HG03342 (cell line): ENCODE measurements around the gene GMDS.

ENCODE experiments used
- ATAC-seq: cut with Tn5 transposase; IDR thresholded peaks from one replicate; pipeline ENCODE4 v1.9.1; 2021; ENCODE audit warnings: mild to moderate bottlenecking, moderate library complexity; ENCODE audit not compliant: unreplicated experiment

The GMDS gene

GRCh38 chr6:2044192-2044591 is 201.2 kb downstream of the GMDS start:
- ATAC-seq, result no peak

GRCh38 chr6:2042956-2043648 is 202.3 kb downstream of the GMDS start:
- no peak for ATAC-seq

- ATAC-seq, result no peak
These were observed 207.3 kb downstream of the GMDS start for GRCh38 chr6:2038092-2038491.

- ATAC-seq, result no peak
These were observed 208.0 kb downstream of the GMDS start for GRCh38 chr6:2037237-2037926.

- ATAC-seq, result no peak
These were observed 208.7 kb downstream of the GMDS start for GRCh38 chr6:2036710-2037023.

GRCh38 chr6:2035826-2036709 is 209.3 kb downstream of the GMDS start:
- ATAC-seq, result no peak

DNA sequence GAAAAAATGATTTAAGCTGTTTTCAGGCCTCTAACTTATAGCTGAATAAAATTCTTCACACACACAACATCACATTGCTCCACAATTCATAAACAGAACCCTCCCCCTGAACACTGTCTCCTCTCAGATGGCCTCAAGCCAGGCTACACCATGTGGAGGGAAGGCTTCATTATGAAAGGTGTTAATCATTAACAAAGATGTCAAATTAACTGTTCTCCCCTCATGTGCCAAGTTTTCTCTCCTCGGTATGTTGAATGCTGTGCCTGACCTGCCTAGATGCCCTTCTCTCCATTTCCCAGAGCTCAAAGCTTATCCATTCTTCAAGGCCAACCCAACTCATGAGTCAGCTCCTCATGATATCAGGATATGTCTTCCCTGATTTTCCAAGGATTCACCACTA is 210.4 kb downstream of the GMDS start:
- no peak for ATAC-seq

DNA sequence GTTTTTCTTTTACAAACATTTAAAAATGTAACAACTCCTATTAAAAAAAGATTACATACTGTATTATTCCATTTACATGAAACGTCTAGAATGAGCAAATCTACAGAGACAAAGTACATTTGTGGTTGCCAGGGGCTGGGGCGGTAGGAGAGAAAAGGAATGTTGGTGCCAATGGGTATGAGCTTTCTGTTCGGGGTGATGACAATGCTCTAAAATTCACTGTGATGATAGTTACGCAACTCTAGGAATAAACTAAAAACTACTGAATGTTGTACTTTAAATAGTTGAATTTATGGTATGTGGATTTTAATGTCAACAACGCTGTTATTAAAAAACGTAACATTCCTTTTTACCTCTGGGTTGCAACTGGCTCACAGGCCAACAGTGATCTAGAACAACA is 211.1 kb downstream of the GMDS start:
- ATAC-seq, result no peak

DNA sequence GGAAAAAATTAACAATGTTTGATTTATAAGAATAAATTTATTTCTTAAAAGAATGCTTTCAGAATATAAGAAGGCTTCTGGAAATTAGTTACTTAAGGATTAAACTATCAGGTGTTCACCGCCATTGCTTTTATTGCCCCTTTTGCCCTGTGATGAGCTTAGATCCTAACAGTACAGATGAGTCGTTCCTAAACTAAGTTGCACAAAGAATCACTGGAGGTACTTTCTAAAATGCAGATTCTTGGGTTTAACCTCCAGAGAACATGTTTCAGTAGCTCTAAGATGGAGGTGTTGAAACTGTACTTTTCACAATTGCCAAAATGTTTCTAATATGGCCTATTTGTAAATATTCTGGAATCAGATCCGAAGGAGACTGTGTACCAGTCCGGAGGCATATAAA is 211.9 kb downstream of the GMDS start:
- no peak for ATAC-seq

- ATAC-seq, result no peak
These were observed 214.6 kb downstream of the GMDS start for GRCh38 chr6:2030682-2031244.

- no peak for ATAC-seq
These were observed 215.5 kb downstream of the GMDS start for GRCh38 chr6:2029952-2030351.

GRCh38 chr6:2029130-2029794 is 216.1 kb downstream of the GMDS start:
- ATAC-seq, result no peak

GRCh38 chr6:2028457-2029038 is 216.9 kb downstream of the GMDS start:
- ATAC-seq, result peak; percentile 89

DNA sequence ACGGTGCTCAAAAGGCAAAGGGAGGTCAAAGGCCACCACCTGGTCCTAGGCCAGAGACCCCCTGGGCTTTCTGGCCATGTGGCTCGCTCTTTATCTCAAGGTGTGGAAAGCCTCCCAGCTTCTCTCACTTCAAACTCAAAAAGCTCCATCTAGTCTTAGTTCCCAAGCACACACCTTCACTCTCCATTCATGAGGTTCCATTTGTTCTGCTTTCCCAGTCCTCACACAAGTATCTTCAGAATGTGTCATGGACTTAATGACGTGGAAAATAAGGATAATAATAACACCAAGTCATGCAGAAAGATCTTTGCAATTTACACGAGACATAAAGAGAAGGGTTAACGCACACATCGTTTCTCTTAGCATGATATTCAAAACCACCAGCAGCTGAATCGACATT is 219.3 kb downstream of the GMDS start:
- ATAC-seq, result no peak

- no peak for ATAC-seq
These were observed 223.7 kb downstream of the GMDS start for GRCh38 chr6:2021713-2022125.

DNA sequence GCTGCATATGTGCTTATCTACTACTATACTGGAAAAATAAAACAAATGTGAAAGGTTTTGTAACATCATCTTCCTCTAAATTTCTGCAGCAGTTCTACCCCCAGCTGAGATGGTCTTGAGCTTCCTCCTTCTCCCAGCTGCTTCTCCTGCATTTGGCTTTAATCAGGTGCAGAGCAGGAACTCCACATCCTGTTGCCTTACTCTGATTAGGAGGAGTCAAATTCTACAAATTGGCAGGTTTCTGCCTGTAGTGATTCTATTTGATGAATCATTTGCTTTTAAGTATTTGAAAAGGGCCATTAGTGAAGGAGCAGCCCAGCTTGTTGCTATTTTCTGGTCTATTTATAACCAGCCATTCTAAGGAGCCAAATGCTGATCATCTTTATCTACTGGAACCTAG is 224.5 kb downstream of the GMDS start:
- ATAC-seq, result no peak

DNA sequence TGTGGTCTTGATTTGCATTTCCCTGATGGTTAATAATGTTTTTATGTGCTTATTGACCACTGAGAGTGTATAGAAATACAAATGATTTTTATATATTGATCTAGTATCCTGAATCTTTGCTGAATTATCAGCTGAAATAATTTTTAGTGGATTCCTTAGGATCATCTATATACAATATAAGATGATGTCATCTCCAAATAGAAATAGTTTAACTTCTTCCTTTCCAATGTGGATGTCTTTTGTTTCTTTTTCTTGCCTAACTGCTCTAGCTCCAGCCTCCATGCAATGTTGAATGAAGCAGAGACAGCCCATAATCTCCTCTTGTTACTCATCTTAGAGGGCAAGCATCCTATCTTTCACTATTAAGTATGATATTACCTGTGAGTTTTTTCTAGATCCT is 226.4 kb downstream of the GMDS start:
- ATAC-seq, result no peak

DNA sequence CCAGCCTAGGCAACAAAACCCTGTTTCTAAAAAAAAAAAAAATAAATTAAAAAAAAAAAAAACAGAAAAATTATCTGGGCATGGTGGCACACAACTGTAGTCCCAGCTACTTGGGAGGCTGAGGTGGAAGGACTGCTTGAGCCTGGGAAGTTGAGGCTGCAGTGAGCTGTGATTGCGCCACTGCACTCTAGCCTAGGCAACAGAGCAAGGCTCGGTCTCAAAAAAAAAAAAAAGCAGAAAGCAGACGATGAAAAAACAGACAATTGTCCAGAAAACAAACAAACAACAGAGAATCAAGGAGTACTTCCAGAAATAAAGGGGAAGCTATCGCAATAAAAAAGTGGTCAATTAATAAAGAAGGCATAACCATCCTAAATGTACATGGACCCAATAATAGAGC is 229.4 kb downstream of the GMDS start:
- ATAC-seq, result no peak

DNA sequence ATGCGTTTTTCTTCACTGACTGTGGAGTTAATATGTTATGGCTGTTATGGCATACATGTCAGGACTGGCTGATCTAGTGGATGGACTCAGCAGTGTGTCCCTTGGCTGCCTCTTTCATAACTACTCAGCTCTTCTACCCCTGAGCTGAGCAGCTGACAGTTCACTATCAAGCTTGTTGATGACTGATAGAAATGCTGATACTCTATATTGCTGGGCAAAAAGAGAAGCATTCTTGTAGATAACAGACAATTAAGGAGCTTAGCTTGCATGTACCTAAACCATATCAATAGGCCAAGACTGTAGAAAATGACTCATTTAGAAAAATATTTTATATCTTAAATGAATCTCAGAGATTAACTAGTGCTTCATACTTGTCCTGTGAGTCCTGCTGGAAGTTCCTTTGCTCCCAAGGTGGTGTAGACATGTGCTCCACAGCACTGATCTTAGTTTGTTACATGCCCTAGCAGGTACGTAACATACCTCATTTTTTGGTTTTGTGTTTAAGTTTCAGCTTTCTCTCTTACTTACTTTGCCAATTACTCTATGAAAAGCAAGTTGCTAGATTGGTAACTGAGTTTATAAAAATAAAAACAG is 236.9 kb downstream of the GMDS start:
- no peak for ATAC-seq

DNA sequence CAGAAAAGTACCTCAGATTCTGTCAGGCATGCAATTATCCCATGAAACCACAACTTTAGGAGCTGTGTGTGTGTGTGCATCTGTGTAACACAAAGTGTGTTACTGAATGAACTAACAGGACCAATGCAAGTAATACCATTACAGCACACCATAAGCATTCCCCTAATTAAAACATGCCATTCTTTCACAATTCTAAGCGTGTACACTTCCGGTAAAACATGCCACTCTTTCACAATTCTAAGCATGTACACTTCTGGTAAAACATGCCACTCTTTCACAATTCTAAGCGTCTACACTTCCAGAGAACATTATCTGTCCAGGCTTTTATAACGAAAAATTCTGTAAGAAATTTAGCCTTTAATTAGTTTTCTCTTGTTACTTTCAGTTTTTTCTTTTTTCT is 238.2 kb downstream of the GMDS start:
- no peak for ATAC-seq
